Stimulated activated CD8-positive, alpha-beta memory T cell treated with anti-CD3 and anti-CD28 coated beads, Interleukin-12 subunit alpha, Interleukin-12 subunit beta, amount 100 ng/mL, for 4 hours (primary cell): ENCODE measurements around the gene PLEKHA5.

ENCODE experiments used
- DNase-seq: peaks from one replicate; pipeline ENCODE4 v3.0.0-alpha.2; 2020; ENCODE audit warnings: low read depth

The PLEKHA5 gene

GRCh38 chr12:19128485-19128884 lies 1.0 kb upstream of the PLEKHA5 start:
- no peak for DNase-seq

- no peak for DNase-seq
Observed at GRCh38 chr12:19129122-19129485, 429 bp upstream of the PLEKHA5 start.

GRCh38 chr12:19130224-19131024 lies 891 bp downstream of the PLEKHA5 start:
- no peak for DNase-seq

GRCh38 chr12:19131025-19131444 lies 1.5 kb downstream of the PLEKHA5 start:
- DNase-seq = no peak

GRCh38 chr12:19138551-19138950 lies 9.0 kb downstream of the PLEKHA5 start:
- DNase-seq = no peak

DNA sequence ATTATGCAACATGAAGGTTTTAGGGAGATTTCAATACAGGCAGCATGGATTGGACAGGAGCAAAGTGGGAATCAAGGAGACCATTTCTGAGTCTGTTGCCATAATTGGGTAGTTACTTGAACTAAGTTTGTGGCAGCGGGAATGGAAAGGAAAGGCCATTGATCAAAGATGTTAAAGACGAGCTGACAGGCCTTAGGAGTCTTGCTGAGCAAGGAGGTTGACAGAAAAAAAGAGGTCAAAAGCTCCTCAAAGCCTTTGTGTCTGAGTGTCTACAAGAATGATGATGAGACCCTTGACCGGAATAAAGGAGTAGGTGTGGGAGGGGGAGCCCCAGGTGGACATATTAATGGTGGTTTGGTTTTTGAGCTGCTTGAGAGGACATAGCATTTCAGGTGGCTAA lies 9.4 kb downstream of the PLEKHA5 start:
- DNase-seq = no peak

GRCh38 chr12:19139615-19140194 lies 10.2 kb downstream of the PLEKHA5 start:
- no peak for DNase-seq

GRCh38 chr12:19140381-19141236 lies 11.1 kb downstream of the PLEKHA5 start:
- DNase-seq = no peak

GRCh38 chr12:19142499-19142898 lies 13.0 kb downstream of the PLEKHA5 start:
- DNase-seq = no peak

- no peak for DNase-seq
Observed at GRCh38 chr12:19144287-19144686, 14.8 kb downstream of the PLEKHA5 start.

DNA sequence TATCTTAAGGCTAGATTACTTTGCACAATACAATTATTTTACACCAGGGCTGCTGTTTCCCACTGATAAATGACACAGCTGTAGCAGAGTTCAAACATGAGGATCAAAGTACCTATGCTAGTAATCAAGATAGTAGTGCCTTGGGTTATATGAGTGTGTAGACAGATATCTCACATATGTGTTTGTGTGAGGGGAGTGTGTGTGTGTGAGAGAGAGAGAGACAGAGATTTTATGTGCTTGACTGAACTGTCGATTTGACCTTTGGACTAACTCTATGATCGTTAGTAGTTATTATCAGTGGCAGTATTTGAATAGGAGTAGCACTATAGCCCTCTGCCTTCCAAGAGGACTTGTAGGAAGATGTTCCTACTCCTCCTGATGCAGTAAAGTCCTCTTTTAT lies 15.5 kb downstream of the PLEKHA5 start:
- DNase-seq = no peak

DNA sequence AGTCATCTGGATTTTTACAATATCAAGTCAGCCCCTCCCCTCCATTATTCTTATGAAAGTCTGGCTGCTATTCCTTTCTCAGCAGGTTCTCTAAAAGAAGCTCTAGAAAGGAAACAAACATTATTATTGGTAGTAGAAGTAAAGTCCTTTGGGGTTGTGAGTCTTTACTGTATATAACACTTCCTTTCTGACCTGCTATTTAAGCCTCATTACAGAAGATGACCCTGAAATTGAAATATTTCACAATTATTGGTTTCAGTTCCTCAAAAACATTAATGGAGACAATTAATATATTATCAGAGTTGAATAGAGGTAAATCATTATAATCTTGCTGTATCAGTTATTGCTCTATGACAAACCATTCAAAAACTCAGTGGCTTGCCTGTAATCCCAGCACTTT lies 19.3 kb downstream of the PLEKHA5 start:
- no peak for DNase-seq

GRCh38 chr12:19150273-19150900 lies 20.9 kb downstream of the PLEKHA5 start:
- DNase-seq = no peak

DNA sequence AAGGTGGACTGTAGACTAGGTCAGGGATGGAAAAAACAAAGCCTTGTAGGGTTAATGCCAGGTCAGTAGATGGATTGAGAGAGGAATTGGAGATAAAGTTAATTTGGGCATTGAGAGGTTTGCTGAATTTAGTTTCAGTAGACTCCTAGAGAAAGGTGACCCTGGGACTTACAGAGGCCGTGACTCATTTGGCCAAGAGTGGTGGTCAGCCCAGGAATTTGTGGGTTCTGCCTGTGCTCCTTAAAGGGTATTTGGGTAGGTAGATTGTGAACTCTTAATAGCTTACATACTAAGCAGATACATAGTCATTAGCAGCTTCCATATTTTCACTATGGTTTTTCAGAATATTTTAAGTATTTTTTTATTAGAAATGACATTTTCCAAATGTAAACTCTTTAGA lies 21.8 kb downstream of the PLEKHA5 start:
- DNase-seq = no peak

GRCh38 chr12:19153396-19153795 lies 23.9 kb downstream of the PLEKHA5 start:
- no peak for DNase-seq

- DNase-seq = no peak
Observed at GRCh38 chr12:19154686-19155085, 25.2 kb downstream of the PLEKHA5 start.

- DNase-seq = no peak
Observed at GRCh38 chr12:19155981-19156734, 26.6 kb downstream of the PLEKHA5 start.

- no peak for DNase-seq
Observed at GRCh38 chr12:19158923-19159322, 29.4 kb downstream of the PLEKHA5 start.

- no peak for DNase-seq
Observed at GRCh38 chr12:19161216-19161615, 31.7 kb downstream of the PLEKHA5 start.

GRCh38 chr12:19165451-19165850 lies 35.9 kb downstream of the PLEKHA5 start:
- no peak for DNase-seq

- no peak for DNase-seq
Observed at GRCh38 chr12:19166387-19166786, 36.9 kb downstream of the PLEKHA5 start.

DNA sequence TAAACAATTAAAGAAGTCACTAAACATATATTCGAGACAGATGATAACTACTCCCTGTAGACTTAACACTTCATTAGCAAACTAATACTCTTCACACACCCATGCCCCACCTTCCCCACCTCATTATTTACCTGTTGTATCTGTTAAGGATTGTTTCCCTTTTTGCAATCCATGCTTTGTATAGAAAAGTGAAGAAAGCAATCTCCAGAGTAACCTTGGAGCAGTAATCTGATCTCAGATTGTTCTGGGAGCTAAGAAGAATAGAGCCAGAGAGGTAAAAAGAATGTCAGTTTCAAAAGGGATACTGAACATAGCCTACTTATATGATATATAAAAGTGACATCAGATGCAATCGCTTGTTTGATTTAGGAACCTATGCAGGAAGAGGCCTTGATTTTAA lies 37.4 kb downstream of the PLEKHA5 start:
- DNase-seq = no peak
